GM23338 (cell line): ENCODE results near the gene NLN.

Source experiments
- CREB1 ChIP-seq: fragments of 250-450 bp; sonication (Bioruptor Pico); IDR thresholded peaks from 2 replicates; pipeline ENCODE4 v1.5.0; 2020; ENCODE audit warnings: low read depth, mild to moderate bottlenecking, moderate library complexity
- EZH2 ChIP-seq: fragments of 200-600 bp; sonication (generic); IDR thresholded peaks from one replicate; pipeline ENCODE4 v1.8.0; 2017; ENCODE audit warnings: antibody characterized with exemption, mild to moderate bottlenecking, low read depth; ENCODE audit not compliant: unreplicated experiment
- EZH2phosphoT487 ChIP-seq: fragments of 200-600 bp; sonication (generic); IDR thresholded peaks from one replicate; pipeline ENCODE4 v1.8.1; 2018; ENCODE audit warnings: antibody characterized with exemption; ENCODE audit not compliant: unreplicated experiment
- JUNB ChIP-seq: IDR thresholded peaks from one replicate; pipeline ENCODE4 v1.6.1; 2016; ENCODE audit warnings: antibody characterized with exemption; ENCODE audit not compliant: unreplicated experiment
- POLR2AphosphoS5 ChIP-seq: IDR thresholded peaks from 2 replicates; pipeline ENCODE4 v1.6.1; 2016; ENCODE audit warnings: antibody characterized with exemption, low read depth
- REST ChIP-seq: IDR thresholded peaks from one replicate; pipeline ENCODE4 v1.6.1; 2018; ENCODE audit warnings: antibody characterized with exemption; ENCODE audit not compliant: unreplicated experiment
- STAT1 ChIP-seq: IDR thresholded peaks from one replicate; pipeline ENCODE4 v1.6.1; 2016; ENCODE audit warnings: antibody characterized with exemption; ENCODE audit not compliant: unreplicated experiment
- ZNF114 ChIP-seq: fragments of 250-450 bp; sonication (Bioruptor Pico); IDR thresholded peaks from 2 replicates; pipeline ENCODE4 v1.5.0; 2020; ENCODE audit warnings: mild to moderate bottlenecking, moderate library complexity
- TF ChIP-seq, protein P1 (sequence below), 2 experiments: fragments of 200-600 bp in 1 of 2; sonication (generic) in 1 of 2; conservative IDR thresholded peaks; 2 replicates each; pipeline versions ENCODE4 v1.5.1 to v1.6.1; 2016 to 2017; ENCODE audit warnings: antibody characterized with exemption in 2 of 2, low read depth in 2 of 2, mild to moderate bottlenecking in 2 of 2, moderate library complexity in 1 of 2
- TF ChIP-seq, protein P2 (sequence below): IDR thresholded peaks from 2 replicates; pipeline ENCODE4 v1.6.1; 2016; ENCODE audit warnings: antibody characterized with exemption

DNA sequence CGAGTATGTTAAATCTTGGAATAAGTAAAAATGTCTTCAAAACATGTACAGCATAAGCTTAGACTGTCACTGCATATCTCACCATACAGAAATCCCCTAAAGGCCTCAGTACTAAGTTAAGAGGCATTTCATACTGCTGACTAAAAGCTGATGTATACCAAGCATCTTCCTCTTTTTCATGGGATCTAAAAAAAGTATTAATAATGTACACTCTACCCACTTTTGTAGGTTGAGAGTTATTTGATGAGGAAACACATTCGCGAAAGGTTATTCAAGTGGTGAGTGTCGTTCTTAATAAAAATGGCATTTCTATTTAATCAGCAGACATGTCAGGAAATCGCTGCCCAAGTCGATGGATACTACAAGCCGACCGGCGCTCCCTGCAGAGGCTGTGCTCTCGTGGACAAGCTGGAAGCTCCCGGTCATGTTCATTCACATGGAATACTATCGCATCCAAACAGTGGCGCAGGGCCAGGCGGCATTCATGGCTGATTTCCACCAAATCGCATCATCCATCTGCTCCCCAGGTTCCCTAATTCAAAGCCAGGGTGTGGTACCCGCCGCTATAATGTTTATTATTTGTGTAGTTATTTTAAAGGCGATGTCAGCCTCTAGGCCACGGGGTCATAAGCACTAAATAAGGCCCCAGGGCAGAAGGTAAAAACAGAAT, 820 bp upstream of the NLN start:
- TF ChIP-seq JUNB (no peak), EZH2 (no peak), STAT1 (no peak), EZH2phosphoT487 (no peak), POLR2AphosphoS5 (no peak), REST (no peak), CREB1 (CRISPR knock-in tag) (no peak), ZNF114 (CRISPR knock-in tag) (no peak)
- TF ChIP-seq, protein P1, sequence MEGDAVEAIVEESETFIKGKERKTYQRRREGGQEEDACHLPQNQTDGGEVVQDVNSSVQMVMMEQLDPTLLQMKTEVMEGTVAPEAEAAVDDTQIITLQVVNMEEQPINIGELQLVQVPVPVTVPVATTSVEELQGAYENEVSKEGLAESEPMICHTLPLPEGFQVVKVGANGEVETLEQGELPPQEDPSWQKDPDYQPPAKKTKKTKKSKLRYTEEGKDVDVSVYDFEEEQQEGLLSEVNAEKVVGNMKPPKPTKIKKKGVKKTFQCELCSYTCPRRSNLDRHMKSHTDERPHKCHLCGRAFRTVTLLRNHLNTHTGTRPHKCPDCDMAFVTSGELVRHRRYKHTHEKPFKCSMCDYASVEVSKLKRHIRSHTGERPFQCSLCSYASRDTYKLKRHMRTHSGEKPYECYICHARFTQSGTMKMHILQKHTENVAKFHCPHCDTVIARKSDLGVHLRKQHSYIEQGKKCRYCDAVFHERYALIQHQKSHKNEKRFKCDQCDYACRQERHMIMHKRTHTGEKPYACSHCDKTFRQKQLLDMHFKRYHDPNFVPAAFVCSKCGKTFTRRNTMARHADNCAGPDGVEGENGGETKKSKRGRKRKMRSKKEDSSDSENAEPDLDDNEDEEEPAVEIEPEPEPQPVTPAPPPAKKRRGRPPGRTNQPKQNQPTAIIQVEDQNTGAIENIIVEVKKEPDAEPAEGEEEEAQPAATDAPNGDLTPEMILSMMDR (conservative IDR thresholded peaks at IDR 0.05; ENCODE audit: low read depth in 2 of 2) = no peak
- TF ChIP-seq, protein P2, sequence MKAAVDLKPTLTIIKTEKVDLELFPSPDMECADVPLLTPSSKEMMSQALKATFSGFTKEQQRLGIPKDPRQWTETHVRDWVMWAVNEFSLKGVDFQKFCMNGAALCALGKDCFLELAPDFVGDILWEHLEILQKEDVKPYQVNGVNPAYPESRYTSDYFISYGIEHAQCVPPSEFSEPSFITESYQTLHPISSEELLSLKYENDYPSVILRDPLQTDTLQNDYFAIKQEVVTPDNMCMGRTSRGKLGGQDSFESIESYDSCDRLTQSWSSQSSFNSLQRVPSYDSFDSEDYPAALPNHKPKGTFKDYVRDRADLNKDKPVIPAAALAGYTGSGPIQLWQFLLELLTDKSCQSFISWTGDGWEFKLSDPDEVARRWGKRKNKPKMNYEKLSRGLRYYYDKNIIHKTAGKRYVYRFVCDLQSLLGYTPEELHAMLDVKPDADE = no peak
